ENCODE measurements around the gene DGKD.

The DGKD gene

DNA sequence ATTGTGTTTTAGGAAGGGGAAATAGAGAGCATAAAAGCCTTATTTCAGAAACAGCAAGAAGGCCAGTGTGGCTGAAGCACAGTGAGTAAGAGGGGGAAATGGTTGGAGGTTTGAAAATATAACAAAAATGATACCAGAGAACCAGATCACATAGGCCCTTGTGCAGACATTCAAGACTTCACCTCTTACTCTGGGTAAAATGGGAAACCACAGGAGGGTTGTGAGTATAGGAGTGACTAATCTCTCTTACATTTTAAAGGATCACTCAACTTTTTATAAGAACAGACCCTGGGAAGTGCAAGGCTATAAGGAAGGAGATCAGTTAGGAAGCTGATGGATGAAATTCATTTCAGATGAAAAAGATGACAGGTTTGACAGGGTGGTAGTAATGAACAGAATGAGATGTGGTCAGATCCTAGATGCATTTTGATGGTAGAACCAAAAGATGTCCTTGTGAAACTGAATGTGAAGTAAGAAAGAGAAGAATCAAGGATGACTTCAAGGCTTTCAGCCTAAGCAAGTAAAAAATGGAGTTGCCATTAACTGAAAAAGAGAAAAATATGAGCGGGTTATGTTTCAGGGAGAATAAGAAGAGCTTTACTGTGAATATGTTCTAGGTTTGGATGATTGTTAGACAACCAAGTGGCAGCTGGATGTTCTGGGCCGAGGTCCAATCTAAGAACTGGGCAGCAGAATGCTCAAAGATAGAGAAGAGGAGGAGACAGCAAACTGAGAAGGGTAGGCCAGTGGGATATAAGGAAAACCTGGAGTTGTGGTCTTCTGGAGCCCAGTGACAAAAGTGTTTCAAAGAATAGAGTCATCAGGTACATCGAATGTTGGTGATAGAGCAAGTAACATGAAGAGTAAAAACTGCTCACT lies 147.1 kb downstream of the DGKD start:
- DNase-seq (ENCODE audit: low spot score), result no peak

DNA sequence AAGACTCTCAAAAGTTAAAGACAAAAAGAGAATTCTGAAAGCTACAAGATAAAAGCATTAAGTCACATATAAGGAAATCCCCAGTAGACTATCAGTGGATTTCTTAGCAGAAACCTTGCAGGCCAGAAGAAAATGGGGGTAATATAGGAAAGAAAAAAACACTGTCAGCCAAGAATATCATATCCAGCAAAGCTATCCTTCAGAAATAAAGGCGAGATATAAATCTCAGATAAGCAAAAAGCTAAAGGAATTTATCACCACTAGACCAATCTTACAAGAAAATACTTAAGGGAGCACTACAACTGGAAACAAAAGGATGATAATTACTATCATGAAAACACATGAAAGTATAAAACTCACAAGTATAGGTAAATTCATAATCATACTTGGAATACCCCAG lies 149.2 kb downstream of the DGKD start:
- no peak for DNase-seq (ENCODE audit: low spot score)

DNA sequence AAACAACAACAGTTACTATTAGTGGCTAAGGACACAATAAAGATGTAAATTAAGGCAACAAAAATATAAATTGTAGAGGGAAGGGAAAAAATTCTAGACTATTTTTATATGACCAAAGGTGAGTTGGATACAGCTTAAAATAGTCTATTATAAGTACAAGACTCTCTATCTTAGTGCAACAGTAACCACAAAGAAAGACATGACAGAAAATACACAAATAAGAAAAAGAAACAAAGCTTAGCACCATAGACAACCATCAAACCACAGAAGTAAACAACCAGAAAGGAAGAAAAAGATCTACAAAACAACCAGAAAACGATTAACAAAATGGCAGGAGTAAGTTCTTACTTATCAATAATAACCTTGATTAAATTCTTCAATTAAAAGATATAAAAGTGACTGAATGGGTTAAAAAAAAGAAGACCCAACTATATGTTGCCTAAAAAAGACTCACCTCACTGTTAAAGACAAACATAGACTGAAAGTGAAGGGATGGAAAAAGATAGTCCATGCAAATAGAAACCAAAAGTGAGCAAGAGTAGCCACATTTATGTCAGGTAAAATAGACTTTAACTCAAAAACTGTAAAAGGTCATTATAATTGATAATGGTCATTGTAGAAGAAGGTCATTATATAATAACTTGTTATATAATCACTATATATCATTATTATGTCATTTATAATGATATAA lies 149.8 kb downstream of the DGKD start:
- DNase-seq (ENCODE audit: low spot score), result no peak

DNA sequence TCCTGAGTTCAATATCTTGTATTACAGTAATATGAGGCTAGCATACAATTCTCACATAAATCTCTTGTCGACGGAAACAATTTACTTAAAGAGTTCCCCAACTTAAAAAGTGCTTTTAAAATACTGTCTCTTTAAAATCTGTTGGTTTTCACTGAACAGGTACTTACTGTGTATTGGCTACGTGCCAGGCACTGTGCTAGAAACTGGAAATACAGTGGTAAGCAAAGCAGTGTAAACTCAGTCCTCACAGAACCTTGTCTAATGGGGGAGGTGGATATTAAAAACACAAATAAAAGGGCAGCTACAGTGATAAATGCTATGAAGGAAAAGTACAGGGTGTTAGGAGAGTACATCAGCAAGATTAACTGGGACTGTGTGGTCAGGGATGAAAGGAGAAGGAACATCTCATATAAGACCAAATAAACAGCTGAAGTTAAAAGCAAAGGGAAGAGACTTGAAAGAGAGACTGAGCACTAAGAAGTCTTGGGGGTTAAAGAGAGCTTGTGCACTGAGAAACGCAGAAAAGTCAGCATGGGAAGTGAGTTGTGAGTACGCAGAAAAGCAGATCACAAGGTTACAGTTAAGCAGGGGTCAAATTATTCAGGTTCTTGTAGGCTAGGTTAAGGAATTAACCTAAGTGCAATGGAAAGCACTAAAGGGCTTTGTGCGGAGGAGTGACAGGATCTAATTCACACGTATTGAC lies 159.8 kb downstream of the DGKD start:
- DNase-seq (ENCODE audit: low spot score), result no peak

DNA sequence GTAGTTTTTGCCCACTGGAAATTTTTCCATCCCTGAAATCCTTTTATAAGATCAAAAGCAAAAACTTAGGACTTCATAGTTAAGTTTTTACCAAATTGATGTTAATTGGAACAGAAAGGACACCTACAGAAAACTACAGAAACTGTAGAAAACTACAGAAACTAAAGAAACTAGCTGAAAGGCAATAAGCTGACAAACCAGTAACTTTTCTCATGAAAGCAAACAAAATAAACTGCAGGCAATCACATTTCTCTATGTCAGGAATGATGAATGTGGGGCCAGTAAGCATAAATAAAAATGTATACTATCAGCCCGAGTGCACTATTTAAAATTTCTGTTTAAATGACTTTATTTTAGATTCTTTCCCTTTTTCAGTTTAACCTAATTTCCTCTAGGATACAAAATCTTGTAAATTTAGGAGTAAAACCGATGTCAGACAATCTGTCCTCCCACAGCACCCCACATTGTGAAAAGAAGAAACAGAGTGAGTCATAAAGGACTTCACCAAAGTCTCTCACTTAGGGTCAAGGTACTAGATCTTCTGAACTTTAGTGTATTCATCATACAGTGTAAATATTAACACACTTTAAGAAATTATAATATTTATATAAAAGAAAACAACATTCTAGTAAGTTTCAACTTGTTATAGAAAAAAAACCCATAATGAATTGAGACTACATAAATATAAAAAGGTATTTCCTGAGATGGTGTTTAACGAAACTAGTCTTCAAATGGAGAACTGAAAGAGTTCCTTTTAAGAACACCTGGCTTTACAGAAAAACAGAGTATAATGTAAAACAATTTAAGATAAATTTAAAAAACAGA lies 165.7 kb downstream of the DGKD start:
- DNase-seq (ENCODE audit: low spot score), result no peak
